OCI-LY7 (cell line): ENCODE data around the gene STAG1. TPM values are rescaled to one million over a fixed set of nuclear protein-coding genes. Genes with fewer than 3 reads are reported as not detected.

Experiments used
- BruUV-seq: library from RNA; stranded (reverse); fragments of 400-500 nt; replicated peaks from 2 replicates; lab custom pipeline; 2021; lab: Mats Ljungman, UMichigan
- CTCF ChIA-PET: fragments of 300-600 bp; sonication (Branson Sonifier 250); formaldehyde crosslinking; loops from one replicate; lab custom pipeline; 2022; ENCODE audit warnings: antibody characterized with exemption; ENCODE audit not compliant: unreplicated experiment; lab: Charles Lee
- POLR2A ChIA-PET: fragments of 300-600 bp; sonication (Branson Sonifier 250); formaldehyde crosslinking; loops from one replicate; lab custom pipeline; 2022; ENCODE audit warnings: antibody characterized with exemption; lab: Charles Lee
- DNase-seq: peaks from one replicate; pipeline ENCODE4 v3.0.0-alpha.2; 2015; ENCODE audit warnings: low spot score
- H2AFZ ChIP-seq: fragments of 200-600 bp; sonication (generic), shearing (Covaris generic); 2 replicates; pipeline ENCODE4 v1.6.1; 2014; ENCODE audit warnings: mild to moderate bottlenecking, antibody characterized with exemption, low read length, moderate library complexity
- H3K27ac ChIP-seq: fragments of 200-600 bp; sonication (generic); 2 replicates; pipeline ENCODE4 v1.5.1; 2014; ENCODE audit warnings: mixed run types, low read depth, mild to moderate bottlenecking, moderate library complexity, low read length, inconsistent platforms; ENCODE audit not compliant: poor library complexity, severe bottlenecking
- H3K36me3 ChIP-seq: fragments of 200-600 bp; sonication (generic); 2 replicates; pipeline ENCODE4 v1.6.1; 2014; ENCODE audit warnings: mild to moderate bottlenecking, antibody characterized with exemption, low read length, moderate library complexity, mixed read lengths; ENCODE audit not compliant: insufficient read depth
- H3K4me1 ChIP-seq: fragments of 200-600 bp; sonication (generic); 2 replicates; pipeline ENCODE4 v1.5.1; 2014; ENCODE audit warnings: mild to moderate bottlenecking, low read length; ENCODE audit not compliant: insufficient read depth, poor library complexity, severe bottlenecking
- H3K4me2 ChIP-seq: fragments of 200-600 bp; sonication (generic); 2 replicates; pipeline ENCODE4 v1.6.1; 2014; ENCODE audit warnings: mild to moderate bottlenecking, low read length
- H3K4me3 ChIP-seq: fragments of 200-600 bp; sonication (generic); 2 replicates; pipeline ENCODE4 v1.5.1; 2014; ENCODE audit warnings: mild to moderate bottlenecking, low read depth, low read length; ENCODE audit not compliant: poor library complexity, severe bottlenecking
- H3K79me2 ChIP-seq: fragments of 200-600 bp; sonication (generic); 2 replicates; pipeline ENCODE4 v1.6.1; 2016; ENCODE audit warnings: low read depth, mild to moderate bottlenecking, low read length, moderate library complexity, mixed read lengths; ENCODE audit not compliant: insufficient read depth
- H3K9me2 ChIP-seq: fragments of 200-600 bp; sonication (generic); 2 replicates; pipeline ENCODE4 v1.6.1; 2016; ENCODE audit warnings: mild to moderate bottlenecking, low read length, mixed read lengths; ENCODE audit not compliant: insufficient read depth
- H3K9me3 ChIP-seq: fragments of 200-600 bp; sonication (generic); 2 replicates; pipeline ENCODE4 v1.6.1; 2014; ENCODE audit warnings: mild to moderate bottlenecking, mixed run types, low read length, mixed read lengths
- H4K20me1 ChIP-seq: fragments of 200-600 bp; sonication (generic); 2 replicates; pipeline ENCODE4 v1.6.1; 2014; ENCODE audit warnings: mild to moderate bottlenecking, antibody characterized with exemption, low read length, moderate library complexity, mixed read lengths; ENCODE audit not compliant: insufficient read depth
- EZH2phosphoT487 ChIP-seq: fragments of 200-600 bp; sonication (generic); IDR thresholded peaks from 2 replicates; pipeline ENCODE4 v1.6.1; 2018; ENCODE audit warnings: low read depth, borderline replicate concordance, mild to moderate bottlenecking, mixed run types, antibody characterized with exemption, low read length, moderate library complexity, mixed read lengths
- intact Hi-C: fragments of 100-400 bp; cut with micrococcal nuclease; formaldehyde crosslinking; loops from one replicate; pipeline ENCODE4 v1.10.0; 2022; ENCODE audit not compliant: unreplicated experiment
- total RNA-seq, 2 experiments: library from RNA; depleted of rRNA in 1 of 2; stranded (reverse); fragments of >200 nt in 1 of 2; shearing (Covaris generic) in 1 of 2; gene quantifications; 2 replicates each; pipeline ENCODE4 v1.2.3, GENCODE V29; 2014 to 2022
- TF ChIP-seq, protein P1 (sequence below): fragments of 200-600 bp; sonication (generic); conservative IDR thresholded peaks from 2 replicates; pipeline ENCODE4 v1.5.1; 2014; ENCODE audit warnings: mild to moderate bottlenecking, antibody characterized with exemption, low read length, moderate library complexity, mixed read lengths

STAG1 gene
- total RNA-seq, 2 experiments from 2014 or later = 30.7 to 46.6 TPM

GRCh38 chr3:136790786-136791185 lies 38.6 kb upstream of the STAG1 start:
- Histone ChIP-seq H3K4me1 (peaks cover 21% of the 10 kb centered on the region), H3K36me3 (no peaks in the 10 kb centered on the region), H3K4me2 (no peak overlapping the region), H3K79me2 (no peaks in the 10 kb centered on the region), H3K9me2 (no peaks in the 10 kb centered on the region), H3K4me3 (no peak overlapping the region), H3K9me3 (no peaks in the 10 kb centered on the region), H4K20me1 (no peaks in the 10 kb centered on the region), H3K27ac (no peak overlapping the region), H2AFZ (no peak overlapping the region)
- intact Hi-C loops = no loop called here
- CTCF ChIA-PET = no interaction called here
- no peak for DNase-seq
- no TSS peak for BruUV-seq
- TF ChIP-seq EZH2phosphoT487 = no peak
- TF ChIP-seq, protein P1, sequence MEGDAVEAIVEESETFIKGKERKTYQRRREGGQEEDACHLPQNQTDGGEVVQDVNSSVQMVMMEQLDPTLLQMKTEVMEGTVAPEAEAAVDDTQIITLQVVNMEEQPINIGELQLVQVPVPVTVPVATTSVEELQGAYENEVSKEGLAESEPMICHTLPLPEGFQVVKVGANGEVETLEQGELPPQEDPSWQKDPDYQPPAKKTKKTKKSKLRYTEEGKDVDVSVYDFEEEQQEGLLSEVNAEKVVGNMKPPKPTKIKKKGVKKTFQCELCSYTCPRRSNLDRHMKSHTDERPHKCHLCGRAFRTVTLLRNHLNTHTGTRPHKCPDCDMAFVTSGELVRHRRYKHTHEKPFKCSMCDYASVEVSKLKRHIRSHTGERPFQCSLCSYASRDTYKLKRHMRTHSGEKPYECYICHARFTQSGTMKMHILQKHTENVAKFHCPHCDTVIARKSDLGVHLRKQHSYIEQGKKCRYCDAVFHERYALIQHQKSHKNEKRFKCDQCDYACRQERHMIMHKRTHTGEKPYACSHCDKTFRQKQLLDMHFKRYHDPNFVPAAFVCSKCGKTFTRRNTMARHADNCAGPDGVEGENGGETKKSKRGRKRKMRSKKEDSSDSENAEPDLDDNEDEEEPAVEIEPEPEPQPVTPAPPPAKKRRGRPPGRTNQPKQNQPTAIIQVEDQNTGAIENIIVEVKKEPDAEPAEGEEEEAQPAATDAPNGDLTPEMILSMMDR = no peak
- POLR2A ChIA-PET = interaction anchor here (0.7 to 1.0 kb wide), 2 partner anchors 128 to 422 kb away, joined by 3 read pairs; no protein-coding TSS in a partner anchor

- Histone ChIP-seq H3K4me1 (peaks cover 21% of the 10 kb centered on the region), H3K79me2 (no peaks in the 10 kb centered on the region), H3K4me2 (no peak overlapping the region), H4K20me1 (no peaks in the 10 kb centered on the region), H2AFZ (no peak overlapping the region), H3K4me3 (no peak overlapping the region), H3K9me2 (no peaks in the 10 kb centered on the region), H3K27ac (no peak overlapping the region), H3K36me3 (no peaks in the 10 kb centered on the region), H3K9me3 (no peaks in the 10 kb centered on the region)
- intact Hi-C loops = no loop called here
- BruUV-seq = no TSS peak
- TF ChIP-seq EZH2phosphoT487 = no peak
- TF ChIP-seq, protein P1 = no peak
- ChIA-PET POLR2A (interaction anchor here (0.7 to 1.0 kb wide), 2 partner anchors 127 to 421 kb away, joined by 3 read pairs; no protein-coding TSS in a partner anchor), CTCF (no interaction called here)
- DNase-seq = no peak
Measured at GRCh38 chr3:136789976-136790375, 37.8 kb upstream of the STAG1 start.

DNA sequence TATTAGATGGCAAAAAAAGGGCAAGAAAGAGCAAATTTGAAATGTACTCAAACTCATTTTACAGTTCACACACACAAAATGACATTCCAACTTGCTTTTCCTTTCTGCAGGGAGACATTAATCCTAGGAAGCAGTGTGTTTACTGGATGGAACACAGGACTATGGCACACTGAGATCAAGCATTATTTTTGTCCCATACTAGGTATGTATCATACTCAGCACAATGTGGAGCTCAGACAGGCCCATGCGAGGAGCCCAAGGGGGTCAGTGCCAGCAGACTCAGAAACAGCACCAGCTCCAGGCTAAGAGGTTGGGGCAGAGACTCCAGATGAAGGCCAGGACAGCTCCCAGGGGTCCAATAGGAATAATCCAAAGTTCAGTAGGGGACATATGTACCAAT lies 36.0 kb upstream of the STAG1 start:
- intact Hi-C loops = no loop called here
- ChIA-PET POLR2A (interaction anchor here (0.5 to 0.6 kb wide), 3 partner anchors 44 to 744 kb away, joined by 3 to 4 read pairs (median 3); no protein-coding TSS in a partner anchor), CTCF (no interaction called here)

More for the DNA sequence above, 36.0 kb upstream of the STAG1 start:
- Histone ChIP-seq H3K36me3 (no peaks in the 10 kb centered on the region), H3K9me2 (no peaks in the 10 kb centered on the region), H3K79me2 (no peaks in the 10 kb centered on the region), H3K27ac (no peak overlapping the region), H3K9me3 (no peaks in the 10 kb centered on the region), H3K4me1 (peaks cover 16% of the 10 kb centered on the region), H4K20me1 (no peaks in the 10 kb centered on the region), H2AFZ (no peak overlapping the region), H3K4me3 (no peak overlapping the region), H3K4me2 (no peak overlapping the region)
- TF ChIP-seq EZH2phosphoT487 = no peak
- TF ChIP-seq, protein P1 = no peak
- DNase-seq = no peak
- BruUV-seq = no TSS peak
